Smooth muscle cell of the brain vasculature (primary cell): ENCODE data around the gene USP47.
"Not testable (repeated sequence)": the region's sequence is repeated elsewhere in the genome, so short reads cannot be mapped to it uniquely, and the experiment has no call there.

Experiments used
- DNase-seq: peaks from one replicate; pipeline ENCODE4 v3.0.0-alpha.2; 2012; ENCODE audit warnings: low read depth, low spot score

Gene USP47

GRCh38 chr11:11827272-11827671 is 14.5 kb upstream of the USP47 start:
- no peak for DNase-seq

GRCh38 chr11:11831406-11831805 is 10.4 kb upstream of the USP47 start:
- not testable (repeated sequence) for DNase-seq

GRCh38 chr11:11836676-11837231 is 5.0 kb upstream of the USP47 start:
- DNase-seq, result no peak

GRCh38 chr11:11839718-11840117 is 2.1 kb upstream of the USP47 start:
- no peak for DNase-seq

- no peak for DNase-seq
These were observed 553 bp upstream of the USP47 start for GRCh38 chr11:11841116-11841722.

GRCh38 chr11:11842421-11843008 is 743 bp downstream of the USP47 start:
- no peak for DNase-seq

- DNase-seq, result no peak
These were observed 1.4 kb downstream of the USP47 start for GRCh38 chr11:11843211-11843621.

GRCh38 chr11:11843642-11844041 is 1.9 kb downstream of the USP47 start:
- no peak for DNase-seq

GRCh38 chr11:11844272-11844671 is 2.5 kb downstream of the USP47 start:
- no peak for DNase-seq

GRCh38 chr11:11845071-11845470 is 3.3 kb downstream of the USP47 start:
- DNase-seq, result no peak

GRCh38 chr11:11845551-11845950 is 3.8 kb downstream of the USP47 start:
- DNase-seq, result no peak

- no peak for DNase-seq
These were observed 5.3 kb downstream of the USP47 start for GRCh38 chr11:11847082-11847481.

GRCh38 chr11:11848891-11849746 is 7.3 kb downstream of the USP47 start:
- no peak for DNase-seq

- DNase-seq, result no peak
These were observed 8.9 kb downstream of the USP47 start for GRCh38 chr11:11850668-11851067.

- DNase-seq, result no peak
These were observed 14.9 kb downstream of the USP47 start for GRCh38 chr11:11856638-11857037.

- DNase-seq, result no peak
These were observed 16.0 kb downstream of the USP47 start for GRCh38 chr11:11857769-11858168.

GRCh38 chr11:11858676-11859075 is 16.9 kb downstream of the USP47 start:
- no peak for DNase-seq

- DNase-seq, result no peak
These were observed 18.6 kb downstream of the USP47 start for GRCh38 chr11:11860103-11860979.

- no peak for DNase-seq
These were observed 21.2 kb downstream of the USP47 start for GRCh38 chr11:11862999-11863398.

- DNase-seq, result no peak
These were observed 22.6 kb downstream of the USP47 start for GRCh38 chr11:11864332-11864731.

GRCh38 chr11:11864803-11865202 is 23.0 kb downstream of the USP47 start:
- DNase-seq, result no peak

- no peak for DNase-seq
These were observed 23.7 kb downstream of the USP47 start for GRCh38 chr11:11865449-11865848.
